ENCODE data around the gene GRID1.

Gene GRID1

GRCh38 chr10:86353506-86354485, 12.8 kb downstream of the GRID1 start:
- no peak for DNase-seq (ENCODE audit: low read depth)

DNA sequence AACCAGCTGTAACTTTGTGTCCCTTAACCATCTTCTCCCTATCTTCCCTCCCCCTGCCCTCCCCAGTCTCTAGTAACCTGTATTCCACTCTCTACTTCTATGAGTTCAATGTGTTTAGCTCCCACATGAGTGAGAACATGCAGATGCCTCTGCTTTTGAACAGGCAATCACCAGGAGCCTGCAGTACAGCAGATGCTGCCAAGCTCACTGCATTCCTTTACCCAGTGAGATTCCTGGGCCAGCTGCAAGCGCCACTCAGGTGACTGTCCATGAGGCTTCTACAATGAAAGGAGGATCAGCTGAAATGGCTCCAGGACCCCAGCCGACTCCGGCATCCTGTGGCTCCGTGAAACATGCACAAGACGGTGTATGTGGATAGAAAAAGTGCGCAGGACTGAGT, 15.7 kb downstream of the GRID1 start:
- DNase-seq (ENCODE audit: low read depth) = no peak

DNA sequence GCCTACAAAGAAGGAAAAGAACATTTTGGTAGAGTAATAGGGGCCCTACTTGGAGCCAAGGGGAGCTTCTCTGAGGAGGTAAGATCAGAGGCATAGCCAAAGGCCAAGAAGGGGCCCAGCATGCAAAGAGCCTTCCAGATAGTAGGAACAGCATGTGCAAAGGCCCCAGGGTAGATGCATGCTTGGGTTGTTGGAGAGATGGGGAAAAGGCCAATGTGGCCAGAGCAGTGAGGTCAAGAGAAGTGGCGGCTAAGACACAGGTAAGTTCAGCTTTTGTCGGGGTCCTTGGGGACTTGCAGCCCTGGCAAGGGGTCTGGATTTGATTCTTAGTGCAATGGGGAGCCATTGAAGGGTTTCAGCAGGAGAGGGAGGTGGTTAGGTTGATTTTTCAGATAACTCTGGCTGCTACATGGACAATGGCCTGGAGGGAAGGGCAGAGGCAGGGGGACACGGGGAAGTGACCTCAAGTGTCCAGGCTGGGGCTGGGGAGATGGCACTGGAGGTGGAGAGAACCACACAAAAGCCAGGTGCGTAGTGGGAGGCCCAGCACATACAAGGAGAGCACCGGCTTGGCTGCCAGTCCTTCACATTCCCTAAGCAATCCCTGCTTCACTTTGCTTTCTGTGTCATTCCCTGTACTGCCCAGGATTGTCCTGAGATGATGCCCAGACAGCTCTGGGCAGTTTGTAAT, 16.5 kb downstream of the GRID1 start:
- no peak for DNase-seq (ENCODE audit: low read depth)

DNA sequence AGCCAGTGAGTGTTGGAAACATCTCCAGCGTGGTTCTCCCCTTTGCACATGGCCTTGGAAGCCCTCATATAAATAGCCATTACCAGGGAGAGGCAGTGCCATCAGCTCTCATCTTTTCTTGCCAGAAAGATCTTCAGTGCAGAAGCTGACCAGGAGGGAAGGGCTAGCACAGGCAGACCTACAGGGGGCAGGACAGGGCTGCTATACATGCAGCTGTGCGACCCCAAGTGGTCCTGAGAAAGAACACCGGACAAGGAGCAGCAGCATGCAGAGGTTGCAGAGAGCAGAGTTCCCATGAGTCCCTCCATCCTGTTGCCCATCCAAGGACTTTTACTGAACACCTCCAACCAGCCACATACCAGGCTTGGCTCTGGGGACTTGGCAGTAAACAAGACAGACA, 17.1 kb downstream of the GRID1 start:
- DNase-seq (ENCODE audit: low read depth) = no peak

GRCh38 chr10:86348321-86349210, 18.0 kb downstream of the GRID1 start:
- no peak for DNase-seq (ENCODE audit: low read depth)

DNA sequence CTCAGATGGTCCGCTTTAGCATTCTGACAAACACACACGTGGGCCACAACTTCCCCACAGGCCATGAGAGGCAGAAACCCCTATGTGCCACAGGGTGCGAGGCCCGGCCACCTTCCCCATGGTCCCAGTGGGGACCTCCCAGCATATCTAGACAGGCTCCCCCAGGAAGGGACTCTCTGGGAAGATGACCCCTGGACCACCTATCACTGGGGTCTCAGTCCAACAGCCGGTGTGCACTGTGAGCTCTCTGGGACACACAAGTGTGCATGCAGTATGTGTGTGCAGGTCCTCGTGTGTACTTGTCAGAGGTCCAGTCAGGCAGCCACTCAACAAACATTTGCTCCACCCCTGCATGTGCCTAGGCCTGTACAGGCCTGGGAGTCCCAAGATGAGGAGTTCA, 18.7 kb downstream of the GRID1 start:
- DNase-seq (ENCODE audit: low read depth) = no peak

DNA sequence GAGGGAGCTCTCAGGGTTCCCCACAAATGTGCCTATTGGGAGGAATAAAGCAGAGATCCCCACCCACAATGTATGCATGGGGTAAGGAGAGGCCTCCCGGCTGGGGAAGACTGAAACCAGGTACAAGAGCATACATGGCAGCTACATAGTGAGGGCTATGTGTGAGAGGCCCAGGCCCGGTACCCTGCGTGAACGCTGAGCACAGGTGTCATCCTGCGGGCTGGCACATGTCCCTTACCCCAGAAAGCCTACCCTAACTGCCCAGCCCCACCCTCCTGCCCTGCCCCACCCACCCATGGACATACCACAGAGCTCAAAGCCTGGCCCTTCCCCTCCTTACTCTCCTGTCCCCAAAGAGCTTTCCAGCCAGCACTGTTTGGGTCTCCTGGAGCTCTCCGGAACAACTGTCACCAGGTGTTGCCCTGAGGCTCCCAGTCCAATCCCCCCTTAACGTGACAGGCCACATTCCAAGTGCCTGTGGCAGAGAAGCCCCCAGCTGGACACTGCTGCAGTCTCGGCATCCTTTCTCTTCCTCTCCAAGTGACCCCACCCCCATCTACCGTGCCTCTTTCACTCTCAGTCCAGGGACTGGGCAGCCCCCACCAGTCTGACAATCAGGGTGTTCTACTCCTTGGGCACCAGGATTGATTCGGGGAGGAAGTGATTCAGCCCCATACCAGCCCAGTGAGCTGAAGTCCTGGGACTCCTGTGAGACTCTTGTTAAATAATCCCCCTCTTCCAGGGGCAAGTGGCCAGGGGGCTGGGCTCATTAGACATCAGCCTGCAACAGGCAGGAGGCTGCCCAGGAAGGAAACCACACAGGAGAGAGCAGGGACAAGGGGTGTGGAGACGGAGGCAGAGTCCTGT, 19.6 kb downstream of the GRID1 start:
- no peak for DNase-seq (ENCODE audit: low read depth)

- no peak for DNase-seq (ENCODE audit: low read depth)
Observed at GRCh38 chr10:86345859-86346798, 20.5 kb downstream of the GRID1 start.

DNA sequence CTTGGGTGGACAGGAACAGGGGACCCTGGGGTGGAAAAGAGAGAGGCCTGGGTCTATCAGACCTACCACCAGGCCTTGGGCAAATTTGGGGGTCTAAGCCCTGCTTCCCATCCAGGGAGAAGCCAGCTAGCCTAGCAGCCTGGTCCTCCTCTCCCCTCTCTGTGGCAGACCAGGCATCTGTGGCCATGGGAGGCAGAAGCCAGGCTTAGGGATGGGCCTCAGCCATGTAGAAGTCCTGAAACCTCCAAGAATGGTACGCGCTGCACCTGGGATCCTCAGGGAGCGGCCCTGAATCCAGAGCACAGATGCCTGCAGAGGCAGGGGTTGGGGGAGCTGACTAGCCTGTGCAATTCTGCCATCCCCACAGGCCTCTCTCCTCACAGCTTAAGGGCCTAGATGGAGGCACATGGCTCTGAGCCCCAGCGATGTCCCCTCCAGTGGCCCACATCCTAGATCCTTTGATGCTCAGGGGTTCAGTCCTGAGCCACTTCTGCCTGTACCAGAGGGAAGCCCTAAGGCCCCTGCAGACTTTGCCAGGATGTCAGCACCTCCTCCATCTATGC, 21.2 kb downstream of the GRID1 start:
- DNase-seq (ENCODE audit: low read depth) = no peak

- DNase-seq (ENCODE audit: low read depth) = no peak
Observed at GRCh38 chr10:86344714-86345161, 21.9 kb downstream of the GRID1 start.

DNA sequence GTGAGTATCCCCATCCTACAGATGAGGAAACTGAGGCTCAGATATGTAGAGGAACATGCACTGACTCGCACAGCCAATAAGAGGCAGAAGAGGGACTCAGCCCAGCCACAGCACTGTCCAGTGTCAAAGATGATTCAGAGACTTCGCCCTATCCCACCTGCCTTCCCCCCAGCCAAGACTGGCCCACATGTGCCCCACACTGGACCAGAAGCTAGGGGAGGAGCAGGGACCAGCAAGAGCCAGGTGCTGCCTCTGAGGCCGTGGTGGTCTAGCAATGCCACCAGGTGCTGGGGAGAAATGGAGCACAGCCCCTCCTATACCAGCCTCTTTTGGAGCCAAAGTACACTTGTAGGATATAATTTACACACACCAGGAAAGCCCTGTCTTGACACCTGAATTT, 22.3 kb downstream of the GRID1 start:
- no peak for DNase-seq (ENCODE audit: low read depth)

DNA sequence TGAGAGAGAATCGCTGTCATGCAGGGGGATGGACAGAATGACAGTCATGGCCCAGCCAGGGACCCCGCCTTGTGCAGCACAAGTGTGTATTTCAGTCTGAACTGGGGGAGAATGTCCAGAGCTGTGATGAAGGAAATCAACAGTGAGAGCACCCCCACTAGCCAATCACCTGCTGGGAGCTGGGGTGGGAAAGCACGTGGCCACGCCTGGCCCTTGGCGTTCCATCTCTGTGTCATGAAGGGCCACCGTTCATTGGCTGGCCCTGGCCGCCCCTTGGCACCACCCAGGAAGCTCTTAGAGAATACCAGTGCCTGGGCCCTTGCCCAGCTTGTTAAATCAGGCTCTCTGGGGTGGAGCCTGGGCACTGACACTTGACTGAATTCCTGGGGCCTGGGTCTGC, 22.8 kb downstream of the GRID1 start:
- no peak for DNase-seq (ENCODE audit: low read depth)

GRCh38 chr10:86342111-86342863, 24.3 kb downstream of the GRID1 start:
- no peak for DNase-seq (ENCODE audit: low read depth)

- no peak for DNase-seq (ENCODE audit: low read depth)
Observed at GRCh38 chr10:86341361-86341811, 25.2 kb downstream of the GRID1 start.

DNA sequence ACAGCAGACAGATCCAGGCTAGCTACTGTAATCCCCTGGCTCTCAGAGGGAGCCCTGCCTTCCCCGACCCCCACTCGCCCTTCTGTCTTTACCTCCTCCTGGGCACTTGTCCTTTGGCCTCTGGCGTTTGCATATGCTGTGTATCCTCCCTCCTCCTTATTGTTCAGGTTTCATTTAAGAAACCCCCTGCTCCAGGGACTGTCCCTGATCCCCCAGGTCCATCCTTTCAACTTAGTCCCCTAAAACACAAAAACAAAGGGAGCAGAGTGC, 25.7 kb downstream of the GRID1 start:
- DNase-seq (ENCODE audit: low read depth) = no peak

- no peak for DNase-seq (ENCODE audit: low read depth)
Observed at GRCh38 chr10:86340176-86340990, 26.2 kb downstream of the GRID1 start.

DNA sequence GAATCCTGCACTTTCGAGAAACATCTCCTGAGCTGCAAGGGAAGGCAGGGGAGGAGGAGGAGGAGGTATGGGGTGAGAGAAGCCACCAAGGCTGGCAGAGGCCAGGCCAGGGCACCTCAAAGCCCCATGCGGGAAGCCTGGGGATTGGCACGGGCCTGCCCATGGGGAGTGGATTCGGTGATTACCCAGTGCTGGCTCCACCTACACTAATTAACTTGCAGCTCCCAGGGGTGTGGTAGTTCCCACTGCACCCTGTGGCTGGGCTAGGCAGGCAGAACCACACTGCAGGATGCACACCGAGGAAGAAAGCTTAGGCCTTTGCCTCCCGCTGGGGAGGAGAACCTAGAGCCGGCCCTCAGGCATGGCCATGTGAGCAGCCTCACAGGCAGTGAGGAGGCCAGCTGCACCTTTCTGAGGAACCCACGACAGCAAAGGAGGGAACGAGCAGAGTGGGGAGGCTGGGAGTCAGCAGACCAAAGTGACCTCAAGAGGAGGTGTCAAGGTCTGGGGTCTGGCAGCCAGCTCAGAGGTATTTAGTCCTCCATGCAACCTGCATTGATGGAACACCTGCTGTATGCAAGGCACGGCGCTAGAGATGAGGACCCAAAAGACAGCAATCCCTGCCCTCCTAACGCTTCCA, 27.2 kb downstream of the GRID1 start:
- DNase-seq (ENCODE audit: low read depth) = no peak

DNA sequence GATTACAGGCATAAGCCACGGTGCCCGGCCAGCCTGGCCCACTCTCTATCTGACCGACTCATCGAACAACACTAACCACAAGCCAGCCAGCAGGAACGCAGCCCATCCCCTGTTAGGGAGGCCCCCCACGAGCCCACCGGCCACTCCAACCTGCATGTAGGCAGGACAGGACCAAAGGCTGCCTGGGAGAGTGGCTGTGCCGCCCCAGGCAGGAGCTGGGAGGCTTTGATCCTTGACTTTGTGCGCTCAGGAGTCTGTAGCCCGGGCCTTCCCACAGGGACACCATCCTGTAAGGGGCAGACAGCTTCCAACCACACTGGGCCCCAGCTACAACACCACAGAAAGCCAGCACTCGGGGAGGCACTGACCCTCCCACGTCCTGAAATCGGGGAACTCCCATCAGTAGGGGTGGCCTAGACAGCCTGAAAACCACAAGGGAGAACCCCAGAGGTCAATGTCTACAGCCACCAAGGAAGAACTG, 29.4 kb downstream of the GRID1 start:
- DNase-seq (ENCODE audit: low read depth) = no peak

Measured in stimulated activated CD8-positive, alpha-beta memory T cell treated with anti-CD3 and anti-CD28 coated beads, Interleukin-12 subunit alpha, Interleukin-12 subunit beta, amount 100 ng/mL, for 1 hour (primary cell).